ENCODE results near the gene CTU1.

The CTU1 gene

GRCh38 chr19:51100601-51101000 lies 7.6 kb downstream of the CTU1 start:
- no peaks in the 10 kb centered on the region for H3K9me3 Mint-ChIP-seq
- H3K36me3 Mint-ChIP-seq (ENCODE audit: low read depth), result peaks cover 55% of the 10 kb centered on the region
- no peak overlapping the region for H3K27ac Mint-ChIP-seq
- H3K4me3 Mint-ChIP-seq, result no peak overlapping the region
- H3K27me3 Mint-ChIP-seq, result no peaks in the 10 kb centered on the region
- peaks cover 33% of the 10 kb centered on the region for H3K4me1 Mint-ChIP-seq (ENCODE audit: low read depth)

- Mint-ChIP-seq H3K27ac (no peak overlapping the region), H3K9me3 (no peaks in the 10 kb centered on the region), H3K4me3 (peak overlapping the region; percentile 35), H3K4me1 (ENCODE audit: low read depth) (peaks cover 21% of the 10 kb centered on the region), H3K27me3 (no peaks in the 10 kb centered on the region), H3K36me3 (ENCODE audit: low read depth) (peaks cover 48% of the 10 kb centered on the region)
These were observed 9.2 kb downstream of the CTU1 start for GRCh38 chr19:51099047-51099382.

DNA sequence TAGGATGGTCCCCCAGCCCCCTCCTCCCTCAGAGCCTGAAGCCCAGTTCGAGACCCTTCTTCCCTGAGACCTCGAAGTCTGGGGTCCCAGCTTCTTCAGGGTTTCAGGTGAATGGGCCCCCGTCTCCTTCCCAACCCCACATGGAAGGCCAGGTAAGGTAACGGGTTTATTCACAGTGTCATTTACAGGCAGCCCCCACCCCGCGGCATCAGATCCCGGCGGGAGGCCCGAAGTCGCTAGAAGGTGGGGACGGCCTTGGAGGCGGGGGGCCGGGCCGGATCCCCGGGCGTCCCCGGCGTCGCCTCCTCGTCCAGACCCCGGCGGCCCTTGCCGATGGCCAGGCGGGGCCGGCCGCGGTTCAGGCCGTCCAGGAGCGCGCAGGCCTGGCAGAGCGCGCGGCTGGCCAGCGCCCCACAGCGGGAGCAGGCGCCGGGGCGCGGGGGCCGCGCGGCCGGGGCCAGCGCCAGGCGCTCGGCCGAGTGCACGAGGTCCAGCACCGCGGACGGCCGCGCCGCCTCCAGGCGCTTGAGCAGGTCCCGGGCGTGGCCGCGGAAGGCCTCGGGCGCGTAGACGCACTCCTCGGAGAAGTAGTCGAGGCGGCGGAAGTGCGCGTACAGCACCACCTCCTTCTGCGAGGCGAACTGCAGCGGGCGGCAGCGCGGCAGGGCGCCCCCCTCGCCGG lies 9.7 kb downstream of the CTU1 start:
- H3K4me1 Mint-ChIP-seq (ENCODE audit: low read depth), result peaks cover 19% of the 10 kb centered on the region
- H3K36me3 Mint-ChIP-seq (ENCODE audit: low read depth), result peaks cover 45% of the 10 kb centered on the region
- no peak overlapping the region for H3K27ac Mint-ChIP-seq
- H3K27me3 Mint-ChIP-seq, result no peaks in the 10 kb centered on the region
- no peaks in the 10 kb centered on the region for H3K9me3 Mint-ChIP-seq
- no peak overlapping the region for H3K4me3 Mint-ChIP-seq

DNA sequence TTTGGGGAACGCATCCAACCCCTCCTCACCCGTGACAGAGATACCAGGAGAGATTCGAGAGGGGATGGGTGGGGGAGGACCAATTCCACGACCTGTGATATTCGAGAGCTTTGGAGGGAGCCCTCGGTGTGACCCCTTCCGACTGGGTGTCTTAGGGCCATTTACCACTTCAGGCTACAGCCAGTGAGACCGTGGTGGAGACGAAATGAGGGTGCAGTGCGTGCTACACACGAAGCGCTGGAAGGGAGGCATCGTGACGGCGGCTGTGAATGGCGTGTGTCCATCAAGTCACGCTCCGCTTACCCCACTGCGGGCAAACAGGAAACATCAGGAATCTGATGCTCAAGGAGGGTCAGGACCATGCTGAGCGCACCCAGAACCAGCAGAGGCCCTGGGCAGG lies 10.4 kb downstream of the CTU1 start:
- Mint-ChIP-seq H3K4me3 (no peak overlapping the region), H3K36me3 (ENCODE audit: low read depth) (peaks cover 38% of the 10 kb centered on the region), H3K9me3 (no peaks in the 10 kb centered on the region), H3K27ac (no peak overlapping the region), H3K27me3 (no peaks in the 10 kb centered on the region), H3K4me1 (ENCODE audit: low read depth) (peaks cover 13% of the 10 kb centered on the region)

DNA sequence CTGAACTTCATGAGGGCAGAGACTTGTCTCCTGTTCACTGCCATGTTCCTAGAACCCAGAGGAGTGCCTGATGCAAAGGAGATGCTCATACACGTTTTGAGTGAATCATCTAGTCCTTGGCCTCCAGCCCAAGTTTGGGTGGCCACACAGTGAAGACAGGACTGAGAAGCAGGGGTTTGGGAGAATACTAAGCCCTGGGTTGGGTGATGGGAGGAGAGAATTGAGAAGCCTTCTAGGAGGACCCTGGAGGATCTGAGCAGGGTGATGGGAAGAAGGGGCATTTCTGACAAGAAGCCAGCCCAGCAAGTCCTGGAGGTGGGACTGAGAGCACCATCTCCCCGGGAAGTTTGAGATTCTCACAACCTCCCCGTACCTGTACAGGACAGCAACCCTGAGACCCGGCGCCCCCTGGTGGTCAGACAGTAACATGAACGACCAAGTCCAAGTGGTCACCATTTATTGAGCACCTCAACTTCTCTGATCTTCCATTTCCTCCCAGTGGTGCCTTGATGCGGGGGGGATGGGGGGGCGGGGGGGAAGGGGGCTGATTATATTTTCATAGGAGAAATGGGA lies 11.0 kb downstream of the CTU1 start:
- H3K4me3 Mint-ChIP-seq, result no peak overlapping the region

GRCh38 chr19:51096473-51097165 lies 11.6 kb downstream of the CTU1 start:
- Mint-ChIP-seq H3K27me3 (no peaks in the 10 kb centered on the region), H3K4me1 (ENCODE audit: low read depth) (peaks cover 10% of the 10 kb centered on the region), H3K9me3 (no peaks in the 10 kb centered on the region), H3K4me3 (no peak overlapping the region), H3K36me3 (ENCODE audit: low read depth) (peaks cover 31% of the 10 kb centered on the region), H3K27ac (peak overlapping the region; percentile 45)

More for the DNA sequence above, 11.0 kb downstream of the CTU1 start:
- Mint-ChIP-seq H3K4me1 (ENCODE audit: low read depth) (peaks cover 10% of the 10 kb centered on the region), H3K36me3 (ENCODE audit: low read depth) (peaks cover 32% of the 10 kb centered on the region), H3K27me3 (no peaks in the 10 kb centered on the region), H3K27ac (peak overlapping the region; percentile 45), H3K9me3 (no peaks in the 10 kb centered on the region)

GRCh38 chr19:51094696-51095279 lies 13.4 kb downstream of the CTU1 start:
- no peaks in the 10 kb centered on the region for H3K9me3 Mint-ChIP-seq
- H3K36me3 Mint-ChIP-seq (ENCODE audit: low read depth), result peaks cover 20% of the 10 kb centered on the region
- H3K27ac Mint-ChIP-seq, result no peak overlapping the region
- no peak overlapping the region for H3K4me3 Mint-ChIP-seq
- no peaks in the 10 kb centered on the region for H3K27me3 Mint-ChIP-seq
- peaks cover 10% of the 10 kb centered on the region for H3K4me1 Mint-ChIP-seq (ENCODE audit: low read depth)

DNA sequence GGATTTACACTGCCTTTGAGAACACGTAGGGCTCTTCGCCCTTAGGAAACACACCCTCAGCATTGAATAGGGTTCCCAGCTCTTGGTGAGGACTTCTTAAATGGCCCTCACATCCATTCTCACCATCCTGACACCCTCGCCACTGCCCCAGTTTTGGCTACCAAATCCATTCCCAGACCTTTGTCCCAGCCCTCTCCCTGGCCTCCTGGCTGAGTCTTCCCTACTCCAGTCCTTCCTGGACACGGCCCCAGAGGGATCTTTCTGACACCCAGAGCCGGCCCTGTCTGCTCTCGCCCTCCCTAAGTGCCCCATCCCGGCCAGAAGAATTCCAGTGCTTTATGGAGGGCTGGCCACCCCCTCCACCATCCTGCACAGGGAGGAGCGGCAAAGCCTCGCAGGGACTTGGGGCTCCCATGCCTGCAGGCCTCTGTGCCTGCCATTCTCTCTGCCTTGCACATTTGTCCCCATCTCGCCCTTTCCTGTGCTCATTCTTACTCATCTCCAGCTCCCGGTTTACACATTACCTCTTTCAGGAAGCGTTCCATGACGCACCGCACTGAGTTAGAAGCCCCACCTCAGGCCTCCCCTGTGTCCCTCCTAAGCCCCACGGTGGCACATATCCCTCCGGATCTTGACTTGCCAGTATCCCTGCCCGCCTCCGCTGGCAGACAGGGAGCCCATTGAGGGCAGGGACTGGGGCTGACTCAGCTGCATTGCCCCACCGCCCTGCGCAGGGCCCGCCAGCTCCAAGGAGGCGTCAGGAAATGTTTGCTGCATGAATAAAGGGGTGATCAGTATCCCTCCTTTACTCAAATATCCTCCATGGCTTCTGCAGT lies 14.5 kb downstream of the CTU1 start:
- Mint-ChIP-seq H3K27ac (no peak overlapping the region), H3K4me1 (ENCODE audit: low read depth) (peaks cover 6% of the 10 kb centered on the region), H3K4me3 (no peak overlapping the region), H3K36me3 (ENCODE audit: low read depth) (peaks cover 11% of the 10 kb centered on the region), H3K9me3 (no peaks in the 10 kb centered on the region), H3K27me3 (no peaks in the 10 kb centered on the region)

DNA sequence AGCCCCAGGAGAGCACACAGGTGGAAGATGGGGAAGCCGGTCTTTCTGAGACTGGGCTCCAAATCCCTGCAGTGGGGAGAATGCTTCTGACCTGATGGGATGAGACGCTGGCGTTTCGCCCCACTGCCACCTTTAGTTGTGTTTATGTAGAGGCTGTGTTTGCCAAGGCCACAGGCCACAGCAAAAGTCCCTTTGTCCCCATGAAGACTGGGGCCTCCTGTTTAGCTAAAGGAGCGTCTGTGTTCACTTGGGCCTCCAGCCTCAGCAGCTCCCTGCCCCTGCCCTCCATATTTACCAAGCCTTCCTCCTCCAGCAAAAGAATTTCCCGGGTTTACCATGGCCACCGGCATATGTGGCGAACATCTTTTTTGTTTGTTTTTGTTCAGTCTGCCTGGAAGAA lies 15.1 kb downstream of the CTU1 start:
- Mint-ChIP-seq H3K36me3 (ENCODE audit: low read depth) (peaks cover 11% of the 10 kb centered on the region), H3K27me3 (no peaks in the 10 kb centered on the region), H3K27ac (no peak overlapping the region), H3K4me1 (ENCODE audit: low read depth) (peaks cover 6% of the 10 kb centered on the region), H3K9me3 (no peaks in the 10 kb centered on the region), H3K4me3 (no peak overlapping the region)

- Mint-ChIP-seq H3K27me3 (no peaks in the 10 kb centered on the region), H3K36me3 (ENCODE audit: low read depth) (peaks cover 6% of the 10 kb centered on the region), H3K4me1 (ENCODE audit: low read depth) (peaks cover 4% of the 10 kb centered on the region), H3K4me3 (no peak overlapping the region), H3K27ac (no peak overlapping the region), H3K9me3 (no peaks in the 10 kb centered on the region)
These were observed 16.0 kb downstream of the CTU1 start for GRCh38 chr19:51091895-51092873.

GRCh38 chr19:51091126-51091525 lies 17.1 kb downstream of the CTU1 start:
- Mint-ChIP-seq H3K27ac (no peak overlapping the region), H3K4me3 (no peak overlapping the region), H3K4me1 (ENCODE audit: low read depth) (no peaks in the 10 kb centered on the region), H3K36me3 (ENCODE audit: low read depth) (no peaks in the 10 kb centered on the region), H3K9me3 (no peaks in the 10 kb centered on the region), H3K27me3 (no peaks in the 10 kb centered on the region)

DNA sequence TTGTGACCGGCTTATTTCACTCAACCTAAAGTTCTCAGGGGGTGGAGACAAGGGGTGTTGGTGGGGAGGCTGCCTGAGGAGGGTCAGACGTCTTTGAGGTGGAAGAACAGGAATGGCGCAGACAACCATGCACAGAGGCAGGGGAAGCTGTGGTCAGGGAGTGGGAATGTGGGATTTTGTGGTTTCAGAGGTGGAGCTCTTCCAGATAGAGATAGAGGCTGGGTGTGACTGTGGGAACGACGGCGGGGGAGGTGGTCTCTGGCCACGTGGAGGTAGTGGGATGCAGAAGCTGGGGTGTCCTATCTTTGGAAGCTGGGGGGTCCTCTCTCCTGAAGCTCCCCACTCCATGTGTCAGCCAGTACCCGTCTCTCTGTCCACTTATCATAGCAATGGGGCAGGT lies 17.7 kb downstream of the CTU1 start:
- H3K27ac Mint-ChIP-seq, result no peak overlapping the region
- H3K27me3 Mint-ChIP-seq, result no peaks in the 10 kb centered on the region
- no peaks in the 10 kb centered on the region for H3K4me1 Mint-ChIP-seq (ENCODE audit: low read depth)
- H3K4me3 Mint-ChIP-seq, result no peak overlapping the region
- H3K36me3 Mint-ChIP-seq (ENCODE audit: low read depth), result no peaks in the 10 kb centered on the region
- H3K9me3 Mint-ChIP-seq, result no peaks in the 10 kb centered on the region

DNA sequence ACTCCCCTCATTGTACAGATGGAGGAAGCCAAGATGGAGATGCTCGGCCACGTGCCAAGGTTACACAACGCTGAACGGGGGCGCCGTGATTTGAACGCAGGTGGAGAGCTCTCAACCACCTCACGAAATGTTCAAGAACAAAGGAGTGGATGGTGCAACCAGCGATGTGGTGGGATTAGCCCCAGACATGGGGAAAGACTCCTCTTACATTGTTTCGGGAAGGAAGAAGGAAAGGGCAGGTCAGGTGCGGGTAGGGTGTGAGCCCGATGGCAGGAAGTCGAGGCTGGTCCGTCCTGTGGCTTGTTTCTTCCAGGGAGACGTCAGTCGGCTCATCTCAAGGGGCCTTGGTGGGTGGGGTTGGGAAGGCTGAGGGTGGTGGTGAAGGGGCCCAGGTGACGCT lies 18.4 kb downstream of the CTU1 start:
- no peaks in the 10 kb centered on the region for H3K27me3 Mint-ChIP-seq
- no peaks in the 10 kb centered on the region for H3K4me1 Mint-ChIP-seq (ENCODE audit: low read depth)
- no peaks in the 10 kb centered on the region for H3K9me3 Mint-ChIP-seq
- no peaks in the 10 kb centered on the region for H3K36me3 Mint-ChIP-seq (ENCODE audit: low read depth)
- no peak overlapping the region for H3K4me3 Mint-ChIP-seq
- no peak overlapping the region for H3K27ac Mint-ChIP-seq

All from stimulated activated naive CD8-positive, alpha-beta T cell treated with anti-CD3 and anti-CD28 coated beads, Interleukin-15, Interleukin-2, amounts not matched to agents 100 ng/mL and 50 ng/mL, for 24 hours (primary cell).